CD4-positive, alpha-beta T cell (primary cell): ENCODE measurements around the gene ZBTB20. TPM values are rescaled to one million over a fixed set of nuclear protein-coding genes. Genes with fewer than 3 reads are reported as not detected.

Experiments used
- ATAC-seq: fragments of 200-7000 bp; cut with Tn5 transposase; one replicate; pipeline ENCODE4 v1.10.0; 2022; ENCODE audit warnings: mild to moderate bottlenecking; ENCODE audit not compliant: poor library complexity
- CTCF ChIA-PET: fragments of 350-600 bp; sonication (Branson Sonifier 250); formaldehyde crosslinking; loops from one replicate; lab custom pipeline; 2021; ENCODE audit warnings: antibody characterized with exemption, inconsistent platforms; lab: Charles Lee
- POLR2A ChIA-PET: fragments of 350-600 bp; sonication (Branson Sonifier 250); formaldehyde crosslinking; loops from one replicate; lab custom pipeline; 2021; ENCODE audit warnings: antibody characterized with exemption, inconsistent platforms; lab: Charles Lee
- DNase-seq, 14 experiments: peaks; one replicate each; pipeline ENCODE4 v3.0.0-alpha.2; 2013 to 2020; ENCODE audit warnings: mixed read lengths in 2 of 14
- H3K27ac ChIP-seq, 2 donors: one replicate each; pipeline versions ENCODE4 v1.5.1 to v1.7.0; 2013; ENCODE audit warnings: low read length in 2 of 2, low read depth in 1 of 2, mild to moderate bottlenecking in 1 of 2
- H3K27me3 ChIP-seq, 2 experiments: 1 replicate in 1 of 2; 2 replicates in 1 of 2; pipeline versions ENCODE4 v1.6.1 to v1.7.0; 2013; ENCODE audit warnings: low read length in 2 of 2, control low read depth in 1 of 2, mild to moderate bottlenecking in 1 of 2, moderate library complexity in 1 of 2; ENCODE audit not compliant: insufficient read depth in 2 of 2, control insufficient read depth in 1 of 2
- H3K36me3 ChIP-seq: one replicate; pipeline ENCODE4 v1.6.1; 2013; ENCODE audit warnings: low read length, control low read depth; ENCODE audit not compliant: insufficient read depth
- H3K4me1 ChIP-seq: one replicate; pipeline ENCODE4 v1.6.1; 2013; ENCODE audit warnings: low read length, control low read depth; ENCODE audit not compliant: insufficient read depth
- H3K4me3 ChIP-seq: one replicate; pipeline ENCODE4 v1.5.1; 2013; ENCODE audit warnings: mild to moderate bottlenecking, low read length, moderate library complexity
- H3K9me3 ChIP-seq, 2 experiments: 1 replicate in 1 of 2; 2 replicates in 1 of 2; pipeline versions ENCODE4 v1.6.1 to v1.7.0; 2013; ENCODE audit warnings: low read length in 2 of 2, mild to moderate bottlenecking in 2 of 2, control low read depth in 1 of 2, moderate library complexity in 1 of 2; ENCODE audit not compliant: control insufficient read depth in 1 of 2, insufficient read depth in 1 of 2
- H3K27ac Mint-ChIP-seq: one replicate; pipeline ENCODE4 v1.8.0; 2020; ENCODE audit warnings: mixed read lengths
- H3K27me3 Mint-ChIP-seq: one replicate; pipeline ENCODE4 v1.8.0; 2021; ENCODE audit warnings: mixed read lengths
- H3K36me3 Mint-ChIP-seq: one replicate; pipeline ENCODE4 v1.8.0; 2021; ENCODE audit warnings: low read depth, mixed read lengths
- H3K4me1 Mint-ChIP-seq: one replicate; pipeline ENCODE4 v1.8.0; 2021; ENCODE audit warnings: low read depth, mixed read lengths
- H3K4me3 Mint-ChIP-seq: one replicate; pipeline ENCODE4 v1.8.0; 2020; ENCODE audit warnings: mild to moderate bottlenecking, mixed read lengths
- H3K9me3 Mint-ChIP-seq: one replicate; pipeline ENCODE4 v1.8.0; 2020; ENCODE audit warnings: mixed read lengths
- CTCF ChIP-seq: fragments of 200-600 bp; IDR thresholded peaks from one replicate; pipeline ENCODE4 v1.8.0; 2022; ENCODE audit warnings: antibody characterized with exemption, mild to moderate bottlenecking
- intact Hi-C, 2 experiments: fragments of 100-400 bp; cut with DNase I in 1 of 2; cut with micrococcal nuclease in 1 of 2; formaldehyde crosslinking; loops; one replicate each; pipeline versions ENCODE4 v1.15.1 to v1.9.0; 2023 to 2025; cut with DNase I, micrococcal nuclease
- total RNA-seq, 174 experiments: library from RNA in 2 of 174; stranded (reverse) in 2 of 174; gene quantifications; one replicate each; pipeline ENCODE4 v1.2.3 and lab custom pipeline; 2021 to 2026

The ZBTB20 gene
- total RNA-seq, 2 experiments from 2014 or later = 41.6 to 47.4 TPM

- Mint-ChIP-seq H3K4me3 (no peak overlapping the region), H3K36me3 (no peaks in the 10 kb centered on the region), H3K9me3 (no peaks in the 10 kb centered on the region), H3K27me3 (no peaks in the 10 kb centered on the region), H3K27ac (no peak overlapping the region), H3K4me1 (peaks cover 8% of the 10 kb centered on the region)
- Histone ChIP-seq H3K36me3 (no peaks in the 10 kb centered on the region), H3K27ac (no peak overlapping the region), H3K4me3 (no peak overlapping the region), H3K27me3 (no peaks in the 10 kb centered on the region), H3K4me1 (no peaks in the 10 kb centered on the region), H3K9me3 (no peaks in the 10 kb centered on the region)
- DNase-seq (no peak), ATAC-seq (no peak)
- no peak for TF ChIP-seq CTCF
- intact Hi-C loops = no loop called here
- CTCF ChIA-PET = no interaction called here
- POLR2A ChIA-PET = no interaction called here
These were observed 537.0 kb downstream of the ZBTB20 start for GRCh38 chr3:114609973-114610630.

GRCh38 chr3:114608293-114608692 is 538.8 kb downstream of the ZBTB20 start:
- H3K36me3 Mint-ChIP-seq = no peaks in the 10 kb centered on the region

GRCh38 chr3:114606336-114606735 is 540.8 kb downstream of the ZBTB20 start:
- intact Hi-C loops = no loop called here
- H3K4me3 ChIP-seq = no peak overlapping the region
- H3K4me1 ChIP-seq = no peaks in the 10 kb centered on the region
- H3K9me3 Mint-ChIP-seq = no peaks in the 10 kb centered on the region
- DNase-seq = no peak
- no peaks in the 10 kb centered on the region for H3K27me3 Mint-ChIP-seq
- no peak overlapping the region for H3K4me3 Mint-ChIP-seq
- no peak overlapping the region for H3K27ac ChIP-seq
- no peaks in the 10 kb centered on the region for H3K9me3 ChIP-seq
- no peak for ATAC-seq
- H3K36me3 ChIP-seq = no peaks in the 10 kb centered on the region
- TF ChIP-seq CTCF = no peak
- no peaks in the 10 kb centered on the region for H3K27me3 ChIP-seq
- peaks cover 4% of the 10 kb centered on the region for H3K4me1 Mint-ChIP-seq
- ChIA-PET CTCF (interaction anchor here (1.4 to 1.8 kb wide), 2 partner anchors 11 to 52 kb away, joined by 3 to 4 read pairs; no protein-coding TSS in a partner anchor), POLR2A (no interaction called here)
- no peaks in the 10 kb centered on the region for H3K36me3 Mint-ChIP-seq
- H3K27ac Mint-ChIP-seq = no peak overlapping the region

More at GRCh38 chr3:114608293-114608692, 538.8 kb downstream of the ZBTB20 start:
- CTCF ChIA-PET = no interaction called here
- Histone ChIP-seq H3K4me1 (no peaks in the 10 kb centered on the region), H3K9me3 (no peaks in the 10 kb centered on the region), H3K27ac (no peak overlapping the region), H3K36me3 (no peaks in the 10 kb centered on the region), H3K4me3 (no peak overlapping the region), H3K27me3 (no peaks in the 10 kb centered on the region)
- intact Hi-C loops = no loop called here
- POLR2A ChIA-PET = no interaction called here
- H3K4me1 Mint-ChIP-seq = peaks cover 8% of the 10 kb centered on the region
- H3K9me3 Mint-ChIP-seq = no peaks in the 10 kb centered on the region
- ATAC-seq = no peak
- no peak for TF ChIP-seq CTCF
- H3K4me3 Mint-ChIP-seq = no peak overlapping the region
- DNase-seq = no peak
- no peak overlapping the region for H3K27ac Mint-ChIP-seq
- no peaks in the 10 kb centered on the region for H3K27me3 Mint-ChIP-seq
